Measurements from ENCODE around the gene MACROD1. TPM values are rescaled to one million over a fixed set of nuclear protein-coding genes. Genes with fewer than 3 reads are reported as not detected.

MACROD1 gene
- total and polyA plus RNA-seq, 2 of the 13 experiments (the other 11 are each of a cell fraction or from before 2014, with no cell fraction given), result 23.1 to 34.5 TPM

GRCh38 chr11:64007629-64008282 lies 158.2 kb downstream of the MACROD1 start (continued):
- TF ChIP-seq SMAD1 (CRISPR knock-in tag; IDR thresholded peaks at IDR 0.05; ENCODE audit: borderline replicate concordance, low read depth), result no peak
- TF ChIP-seq PBX2 (CRISPR knock-in tag; IDR thresholded peaks at IDR 0.05), result no peak
- TF ChIP-seq POLR2A (IDR thresholded peaks at IDR 0.05; ENCODE audit: insufficient read depth in 1 of 2, low read depth in 2 of 2, low read length in 2 of 2), result peak in 1 of 2 experiments; percentile 70; a peak in 2 of 4 replicates
- TF ChIP-seq CENPT (CRISPR knock-in tag; IDR thresholded peaks at IDR 0.05; ENCODE audit: low read depth), result no peak
- TF ChIP-seq HOXD1 (CRISPR knock-in tag; IDR thresholded peaks at IDR 0.05), result 0 out of 2 replicates have a peak, but pooled peaks have one; percentile 43
- TF ChIP-seq ZNF572 (CRISPR knock-in tag; IDR thresholded peaks at IDR 0.05), result 0 out of 2 replicates have a peak, but pooled peaks have one; percentile 77
- no peak for TF ChIP-seq TFE3 (CRISPR knock-in tag; IDR thresholded peaks at IDR 0.05)
- no peak for TF ChIP-seq DMTF1 (CRISPR knock-in tag; IDR thresholded peaks at IDR 0.05)
- TF ChIP-seq ZNF713 (CRISPR knock-in tag; IDR thresholded peaks at IDR 0.05), result no peak
- TF ChIP-seq ZFP36L1 (CRISPR knock-in tag; IDR thresholded peaks at IDR 0.05), result no peak
- TF ChIP-seq ZFP90 (CRISPR knock-in tag; IDR thresholded peaks at IDR 0.05; ENCODE audit: borderline replicate concordance), result peak; percentile 84; the same call in 1 of the 2 replicates
- no peak for TF ChIP-seq FOXO4 (CRISPR knock-in tag; conservative IDR thresholded peaks at IDR 0.05)
- TF ChIP-seq NR2F1 (CRISPR knock-in tag; IDR thresholded peaks at IDR 0.05), result peak; percentile 89; a peak in 3 of 4 replicates

Measured in HepG2 (cell line).